HG03280 (cell line): ENCODE data around the gene CAMTA1.

Experiments
- ATAC-seq: cut with Tn5 transposase; IDR thresholded peaks from one replicate; pipeline ENCODE4 v1.9.1; 2021; ENCODE audit warnings: mild to moderate bottlenecking, moderate library complexity; ENCODE audit not compliant: unreplicated experiment

Gene CAMTA1

GRCh38 chr1:7572654-7573152, 787.4 kb downstream of the CAMTA1 start:
- ATAC-seq, result no peak

DNA sequence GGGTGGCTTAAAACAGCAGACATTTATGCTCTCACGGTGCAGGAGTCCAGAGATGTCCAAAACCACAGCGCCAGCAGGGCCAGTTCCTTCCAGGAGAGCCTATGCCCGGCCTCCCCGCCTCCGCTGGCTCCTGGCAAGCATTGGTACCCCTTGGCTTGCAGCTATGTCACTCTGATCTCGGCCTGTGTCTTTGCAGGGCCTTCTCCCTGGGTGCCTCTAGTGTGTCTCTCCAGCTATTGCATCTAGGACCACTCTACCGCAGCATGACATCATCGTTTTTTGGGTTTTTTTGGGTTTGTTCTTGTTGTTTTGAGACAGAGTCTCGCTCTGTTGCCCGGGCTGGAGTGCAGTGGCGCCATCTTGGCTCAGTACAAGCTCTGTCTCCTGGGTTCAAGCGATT, 788.2 kb downstream of the CAMTA1 start:
- no peak for ATAC-seq

DNA sequence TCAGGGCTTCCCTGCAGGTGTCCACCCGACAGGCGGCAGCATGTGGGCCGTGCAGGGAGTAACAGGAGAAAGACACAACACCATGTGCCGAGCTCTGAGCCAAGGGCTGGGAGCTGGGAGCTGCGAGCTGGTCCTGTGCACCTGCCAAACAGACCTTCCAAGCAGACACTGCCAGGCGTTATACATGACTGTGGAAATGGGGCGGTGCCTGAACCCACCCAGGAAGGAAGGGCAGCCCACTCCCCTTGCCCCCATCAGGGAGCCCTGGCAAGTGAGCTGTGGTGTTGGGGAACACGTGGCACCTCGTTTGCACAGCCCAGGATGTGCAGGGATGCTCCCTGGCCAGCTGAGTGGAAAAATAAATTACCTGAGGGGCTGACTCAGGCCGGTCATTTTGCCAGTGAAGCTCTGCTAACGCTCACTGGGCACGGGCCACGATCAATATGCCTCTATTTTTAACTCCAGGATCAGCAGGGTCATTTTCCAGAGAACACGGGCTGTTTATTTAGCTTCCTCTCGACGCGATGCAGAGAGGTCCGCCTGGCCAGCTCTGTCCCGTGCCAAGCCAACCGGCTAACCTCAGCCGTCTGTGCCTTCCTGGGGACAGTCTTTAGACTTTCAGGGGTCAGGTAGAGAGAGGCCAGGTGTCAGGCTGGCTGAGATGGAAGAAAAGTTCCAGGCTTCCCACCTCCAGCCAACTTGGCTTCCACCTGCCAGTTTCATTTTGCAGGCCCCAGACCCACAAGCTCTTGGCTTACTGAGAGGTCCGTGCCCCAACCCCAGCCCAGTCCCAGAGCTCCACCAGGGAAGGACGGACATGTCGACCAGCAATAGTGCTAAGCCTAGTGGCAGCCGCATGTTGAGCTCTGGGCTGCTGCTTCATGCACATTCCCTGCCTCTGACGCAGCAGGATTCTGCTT, 789.1 kb downstream of the CAMTA1 start:
- ATAC-seq, result no peak

- no peak for ATAC-seq
These were observed 789.8 kb downstream of the CAMTA1 start for GRCh38 chr1:7575041-7575400.

GRCh38 chr1:7576946-7577657, 791.8 kb downstream of the CAMTA1 start:
- no peak for ATAC-seq

DNA sequence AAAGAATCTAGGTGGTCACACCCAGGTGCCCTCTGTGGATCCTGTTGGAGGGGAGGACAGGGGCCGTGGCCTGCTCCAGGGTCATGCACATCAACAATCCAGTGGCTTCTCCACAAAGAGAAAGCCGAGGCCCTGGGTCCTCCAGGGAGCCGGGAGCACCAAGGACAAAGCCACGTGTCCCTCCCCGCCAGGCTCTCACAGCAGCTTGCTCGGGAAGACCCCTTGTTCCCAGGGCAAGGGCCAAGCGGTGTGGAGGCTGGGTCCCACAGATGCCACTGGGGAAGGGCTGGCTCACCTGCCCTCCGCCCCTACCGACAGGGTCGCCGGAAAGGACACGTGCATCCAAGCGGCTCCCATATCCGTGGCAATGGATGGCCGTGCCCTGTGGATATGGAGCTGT, 793.0 kb downstream of the CAMTA1 start:
- no peak for ATAC-seq

DNA sequence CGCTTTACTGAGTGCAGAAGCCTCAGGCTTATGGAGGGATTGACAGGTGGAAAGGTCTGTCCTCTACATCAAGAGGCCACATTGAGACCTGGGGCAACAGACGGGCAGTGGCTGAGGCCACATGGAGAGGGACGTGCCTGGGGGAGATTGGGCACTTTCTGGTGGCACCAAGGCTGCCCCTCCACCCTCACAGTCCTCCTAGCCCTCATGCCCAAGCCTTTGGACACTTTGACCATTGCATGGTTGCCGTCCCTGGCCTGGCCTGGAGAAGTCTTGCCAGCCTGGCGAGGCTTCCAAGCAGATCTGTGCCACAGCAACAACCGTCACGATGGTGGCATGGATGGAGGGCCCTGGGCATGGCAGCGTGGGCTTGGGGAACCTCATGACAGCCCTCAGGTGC, 793.8 kb downstream of the CAMTA1 start:
- ATAC-seq, result no peak

DNA sequence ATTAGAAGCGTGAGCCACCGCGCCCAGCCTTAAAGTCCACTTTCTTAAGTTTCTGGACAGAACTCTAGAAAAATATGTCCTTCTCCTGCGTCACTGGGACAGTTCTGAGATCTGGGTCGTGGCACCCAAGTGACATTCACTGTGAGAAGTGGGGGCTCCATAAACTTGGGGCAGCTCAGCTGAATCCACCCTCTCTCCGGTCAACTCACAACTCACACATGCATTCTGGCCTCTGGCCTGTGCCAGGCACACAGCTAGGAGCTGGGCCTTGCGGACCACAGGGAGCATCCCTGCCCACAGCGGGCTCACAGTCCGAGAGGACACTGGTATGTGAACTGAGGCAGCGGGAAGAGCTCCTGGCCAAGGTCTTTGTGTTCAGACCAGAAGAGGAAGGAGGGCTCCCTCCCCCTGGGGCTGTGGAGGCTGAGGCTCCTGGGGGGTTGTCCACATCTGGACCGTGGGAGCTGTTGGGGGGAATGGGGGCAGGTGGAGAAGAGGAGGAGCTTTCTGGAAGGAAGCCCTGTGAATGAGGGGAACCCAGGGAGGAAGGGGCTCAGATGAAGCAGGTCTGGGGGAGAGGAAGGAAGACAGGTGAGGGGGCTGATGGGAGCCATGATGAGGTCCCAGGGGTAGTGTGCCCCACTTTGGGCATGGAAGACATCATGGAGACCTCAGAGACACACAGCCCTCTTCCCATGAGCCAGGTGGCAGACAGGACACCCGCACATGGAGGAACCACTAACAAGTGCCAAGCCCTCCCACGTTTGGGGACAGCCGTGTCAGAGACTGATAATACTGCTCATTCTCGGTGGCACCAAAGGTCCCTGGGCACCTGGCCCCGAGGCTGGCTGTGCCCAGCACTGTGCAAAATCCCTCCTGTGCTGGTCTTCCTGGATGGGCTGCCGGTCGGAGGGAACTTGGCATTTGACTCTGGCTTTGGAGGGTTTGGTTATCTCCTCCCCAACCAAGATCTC, 794.9 kb downstream of the CAMTA1 start:
- no peak for ATAC-seq

DNA sequence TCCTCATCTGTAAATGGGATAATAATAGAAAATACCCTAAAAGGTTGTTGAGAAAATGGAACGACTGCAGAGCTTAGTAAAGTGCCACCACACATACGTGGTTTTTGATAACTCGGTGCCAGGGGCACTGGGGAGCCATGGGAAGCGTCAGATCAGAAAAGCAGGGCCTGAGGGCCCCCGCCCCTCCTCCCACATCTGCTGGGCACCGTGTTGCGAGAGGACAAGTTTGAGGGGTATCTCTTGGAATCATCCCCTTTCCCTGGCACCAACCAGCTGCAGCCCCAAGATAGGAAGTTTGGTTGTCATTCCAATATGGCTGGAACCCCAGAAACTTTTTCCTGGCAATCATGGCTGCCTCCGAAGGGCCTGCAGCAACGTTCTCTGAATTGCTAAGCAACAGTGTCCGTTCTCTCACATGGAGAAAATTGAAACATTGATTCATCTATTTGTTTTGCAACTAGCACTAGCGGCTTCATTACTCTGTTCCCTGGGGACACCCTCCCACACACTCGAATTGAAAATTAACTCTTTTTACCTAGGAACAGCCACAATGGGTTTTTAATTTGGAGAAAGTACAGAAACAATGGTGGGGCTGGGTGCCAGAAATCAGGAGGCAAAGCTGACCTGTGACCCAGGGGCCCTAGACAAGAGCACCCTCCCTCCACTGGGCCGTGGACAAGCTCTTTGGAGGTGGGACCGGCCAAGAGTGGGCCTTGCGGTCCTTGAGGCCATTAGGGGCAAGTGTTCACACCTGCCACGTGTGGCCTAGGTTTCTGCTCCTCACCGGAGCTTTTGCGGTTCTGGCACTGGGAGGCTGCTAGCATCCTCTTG, 795.9 kb downstream of the CAMTA1 start:
- ATAC-seq, result no peak

DNA sequence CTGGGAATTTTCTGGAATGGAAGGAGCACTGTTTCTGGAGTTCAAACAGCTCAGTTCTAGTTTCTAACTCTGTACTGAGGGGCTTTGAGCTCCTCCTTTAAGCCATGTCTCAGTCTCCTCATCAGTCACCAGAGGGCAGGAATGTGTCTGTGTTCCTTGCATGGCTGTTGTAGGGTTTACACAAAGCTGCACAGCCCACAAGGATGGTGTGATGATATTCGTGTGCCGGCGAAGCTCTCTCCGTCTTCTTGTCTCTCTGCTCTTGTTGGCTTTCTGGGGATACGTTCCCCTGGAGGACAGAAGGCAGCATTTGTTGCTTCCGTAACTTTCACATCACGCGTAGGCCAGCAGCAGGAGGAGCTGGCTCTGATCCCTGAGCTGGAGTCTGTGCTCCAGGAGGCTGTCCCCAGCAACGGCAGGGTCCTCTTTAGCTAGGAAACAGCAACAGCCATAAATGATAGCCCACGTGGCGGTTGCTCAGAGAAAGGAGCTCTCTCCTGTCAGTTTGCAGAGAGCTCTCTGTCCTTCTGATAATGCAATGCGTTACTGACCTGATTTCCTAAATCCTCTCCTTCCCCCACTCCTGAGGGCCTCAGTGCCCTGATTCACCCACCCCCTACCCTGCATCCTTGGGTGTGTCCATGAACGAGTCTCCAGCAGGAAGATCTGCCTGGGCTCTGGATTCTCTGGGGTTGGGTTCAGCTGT, 796.7 kb downstream of the CAMTA1 start:
- no peak for ATAC-seq

GRCh38 chr1:7582460-7582972, 797.3 kb downstream of the CAMTA1 start:
- ATAC-seq, result no peak

DNA sequence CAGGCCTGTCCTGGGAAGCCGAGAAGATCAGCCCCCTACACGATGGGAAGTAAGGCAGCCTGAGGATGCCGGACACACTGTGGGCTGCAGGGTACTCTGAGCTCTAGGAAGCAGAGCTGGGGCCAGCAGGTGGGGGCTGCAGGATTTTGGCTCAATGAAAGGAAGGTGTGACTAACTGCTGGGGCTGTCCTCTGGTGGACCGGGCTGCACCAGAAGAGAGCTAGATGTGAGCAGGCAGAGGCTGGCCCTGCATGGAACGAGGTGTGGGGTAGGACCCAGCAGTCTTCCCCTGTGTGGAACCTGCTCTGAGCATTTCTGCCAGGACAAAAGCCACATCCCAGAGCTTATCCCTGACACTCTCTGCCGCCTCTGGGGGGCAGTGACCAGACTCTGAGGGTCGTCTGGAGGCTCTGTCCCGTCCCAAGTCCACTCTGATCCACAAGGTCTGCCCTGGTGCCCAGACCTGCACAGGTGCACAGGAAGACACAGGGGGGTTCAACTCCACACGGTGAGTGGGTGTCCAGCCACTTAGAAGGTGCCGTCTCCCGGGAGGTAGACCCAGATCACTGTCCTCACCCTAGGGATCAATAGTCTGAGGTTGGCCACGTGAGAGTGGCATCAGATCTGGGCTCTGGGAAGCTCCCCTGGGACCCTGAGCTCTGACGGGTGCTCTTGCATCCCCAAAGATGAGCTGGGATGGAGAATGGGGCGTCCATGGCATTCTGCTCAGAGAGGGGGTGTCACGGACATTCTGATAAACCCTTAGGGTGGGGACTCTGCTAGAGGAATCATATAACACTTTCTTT, 798.2 kb downstream of the CAMTA1 start:
- ATAC-seq, result no peak

DNA sequence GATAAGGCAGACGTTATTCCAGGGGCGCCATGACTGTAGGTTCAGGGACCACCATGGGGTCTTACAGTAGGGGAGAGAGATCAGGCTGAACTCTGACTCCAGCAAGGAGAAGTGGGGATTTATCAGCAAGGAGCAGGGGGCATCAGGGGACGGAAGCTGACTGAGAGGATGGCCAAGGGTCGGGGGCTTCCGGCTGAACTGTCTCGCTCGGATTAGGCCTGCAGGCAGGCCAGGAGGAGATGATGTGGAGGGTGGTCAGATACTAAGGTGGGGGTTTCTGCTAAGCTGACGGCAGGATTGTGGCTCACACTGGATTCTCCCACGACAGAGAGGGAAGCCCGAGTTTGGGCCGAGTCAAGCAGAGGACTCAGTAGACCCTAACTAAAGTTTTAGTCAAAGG, 798.9 kb downstream of the CAMTA1 start:
- ATAC-seq, result no peak

DNA sequence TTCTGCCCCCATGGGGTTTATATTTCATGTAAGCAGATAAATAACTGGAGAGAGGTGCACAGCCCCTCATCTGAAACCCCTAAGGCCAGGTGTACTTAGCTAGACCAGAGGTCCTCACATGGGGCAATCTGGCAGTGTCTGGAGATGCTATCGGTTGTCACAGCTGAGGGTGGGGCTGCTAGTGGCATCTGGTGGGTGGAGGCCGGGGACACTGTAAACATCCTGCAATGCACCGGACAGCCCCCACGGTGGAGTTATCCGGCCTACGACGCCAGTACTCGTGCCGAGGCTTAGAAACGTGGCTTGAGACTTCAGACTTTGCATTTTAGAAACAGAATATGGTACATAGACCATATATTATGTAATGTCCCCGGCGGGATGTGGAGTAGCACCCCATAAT, 799.4 kb downstream of the CAMTA1 start:
- no peak for ATAC-seq

GRCh38 chr1:7585216-7585907, 800.1 kb downstream of the CAMTA1 start:
- no peak for ATAC-seq

- no peak for ATAC-seq
These were observed 801.0 kb downstream of the CAMTA1 start for GRCh38 chr1:7586031-7586941.
